HepG2 (cell line): Measurements from ENCODE around the gene PRR15L. TPM values are rescaled to one million over a fixed set of nuclear protein-coding genes. Genes with fewer than 3 reads are reported as not detected.
A peak's percentile ranks its signal among the peaks of the same experiment; 100 is the strongest.

Source experiments
- CREM ChIP-seq, 2 experiments: sonication (generic) in 1 of 2; formaldehyde crosslinking in 1 of 2; IDR thresholded peaks; 2 replicates each; pipeline versions ENCODE4 v1.4.0 to v1.6.1; 2016 to 2020; ENCODE audit warnings: antibody characterized with exemption in 1 of 2, mild to moderate bottlenecking in 1 of 2, missing genetic modification reagents in 1 of 2
- DZIP1 ChIP-seq: sonication (generic); formaldehyde crosslinking; IDR thresholded peaks from 2 replicates; pipeline ENCODE4 v1.5.0; 2020; ENCODE audit warnings: mild to moderate bottlenecking, missing genetic modification reagents
- FOXA3 ChIP-seq: IDR thresholded peaks from 2 replicates; pipeline ENCODE4 v1.6.1; 2016; ENCODE audit warnings: missing genetic modification reagents, missing compliant biosample characterization
- HNRNPK ChIP-seq: fragments of 200-400 bp; formaldehyde crosslinking; IDR thresholded peaks from 2 replicates; pipeline ENCODE4 v1.6.1; 2018; ENCODE audit warnings: low read length, low read depth, moderate library complexity, mild to moderate bottlenecking; ENCODE audit not compliant: poor library complexity, severe bottlenecking
- KDM4B ChIP-seq: sonication (generic); formaldehyde crosslinking; IDR thresholded peaks from 2 replicates; pipeline ENCODE4 v1.4.0; 2020; ENCODE audit warnings: missing genetic modification reagents
- KLF15 ChIP-seq: sonication (generic); formaldehyde crosslinking; IDR thresholded peaks from 2 replicates; pipeline ENCODE4 v1.8.1; 2023; ENCODE audit warnings: borderline replicate concordance, mild to moderate bottlenecking, inconsistent platforms, missing genetic modification reagents, mixed read lengths
- NBN ChIP-seq: fragments of 450-650 bp; conservative IDR thresholded peaks from 2 replicates; pipeline ENCODE4 v1.6.1; 2017
- TBP ChIP-seq: sonication (generic); formaldehyde crosslinking; IDR thresholded peaks from 2 replicates; pipeline ENCODE4 v1.5.0; 2020; ENCODE audit warnings: missing genetic modification reagents
- ZIK1 ChIP-seq: sonication (generic); formaldehyde crosslinking; IDR thresholded peaks from 2 replicates; pipeline ENCODE4 v1.5.0; 2020; ENCODE audit warnings: mild to moderate bottlenecking, low read depth, missing genetic modification reagents, borderline replicate concordance
- ZNF20 ChIP-seq: sonication (generic); formaldehyde crosslinking; IDR thresholded peaks from 2 replicates; pipeline ENCODE4 v1.4.0; 2020; ENCODE audit warnings: mild to moderate bottlenecking, moderate library complexity, missing genetic modification reagents
- ZNF296 ChIP-seq: sonication (generic); formaldehyde crosslinking; conservative IDR thresholded peaks from 2 replicates; pipeline ENCODE4 v1.5.0; 2020; ENCODE audit warnings: mild to moderate bottlenecking, missing genetic modification reagents
- ZNF569 ChIP-seq: sonication (generic); formaldehyde crosslinking; IDR thresholded peaks from 2 replicates; pipeline ENCODE4 v1.5.0; 2020; ENCODE audit warnings: mild to moderate bottlenecking, missing genetic modification reagents, moderate library complexity, borderline replicate concordance
- ZNF607 ChIP-seq: sonication (generic); formaldehyde crosslinking; IDR thresholded peaks from 2 replicates; pipeline ENCODE4 v1.5.1; 2020; ENCODE audit warnings: missing genetic modification reagents, mild to moderate bottlenecking, borderline replicate concordance
- ZNF652 ChIP-seq: IDR thresholded peaks from 2 replicates; pipeline ENCODE4 v1.6.1; 2016; ENCODE audit warnings: low read depth, borderline replicate concordance
- ZNF720 ChIP-seq: sonication (generic); formaldehyde crosslinking; IDR thresholded peaks from 2 replicates; pipeline ENCODE4 v1.4.0; 2020; ENCODE audit warnings: missing genetic modification reagents
- ZNF724P ChIP-seq: sonication (generic); formaldehyde crosslinking; IDR thresholded peaks from 2 replicates; pipeline ENCODE4 v1.8.0; 2022; ENCODE audit warnings: missing genetic modification reagents, borderline replicate concordance
- polyA plus RNA-seq, 8 experiments: library from polyadenylated mRNA; depleted of rRNA in 3 of 8; stranded (reverse) in 7 of 8; unstranded in 1 of 8; fragments of >200 nt; fragmentation: Illumina TruSeq in 4 of 8; extraction: Trizol in 4 of 8; gene quantifications; 2 replicates each; pipeline versions ENCODE4 v1.2.1 to v1.2.3, GENCODE V29; 2011 to 2016; ENCODE audit warnings: low read depth in 4 of 8, missing spikeins in 1 of 8, mixed read lengths in 1 of 8; ENCODE audit not compliant: insufficient read depth in 1 of 8
- total RNA-seq, 5 experiments: library from RNA; depleted of rRNA; stranded (reverse); fragments of >200 nt; fragmentation: Illumina TruSeq; extraction: Trizol; gene quantifications; 2 replicates each; pipeline ENCODE4 v1.2.3, GENCODE V29; 2016; ENCODE audit warnings: low read depth in 1 of 5
- TF ChIP-seq, protein P1 (sequence below): sonication (generic); formaldehyde crosslinking; IDR thresholded peaks from 2 replicates; pipeline ENCODE4 v1.5.1; 2020; ENCODE audit warnings: missing genetic modification reagents, mild to moderate bottlenecking, borderline replicate concordance
- TF ChIP-seq, protein P2 (sequence below): sonication (generic); formaldehyde crosslinking; IDR thresholded peaks from 2 replicates; pipeline ENCODE4 v1.5.0; 2020; ENCODE audit warnings: mild to moderate bottlenecking, missing genetic modification reagents
- TF ChIP-seq, protein P3 (sequence below): sonication (generic); formaldehyde crosslinking; IDR thresholded peaks from 2 replicates; pipeline ENCODE4 v1.4.0; 2020; ENCODE audit warnings: missing genetic modification reagents

PRR15L gene
- total and polyA plus RNA-seq, 2 of the 13 experiments (the other 11 are each of a cell fraction or from before 2014, with no cell fraction given) = 0.44 to 2.0 TPM

DNA sequence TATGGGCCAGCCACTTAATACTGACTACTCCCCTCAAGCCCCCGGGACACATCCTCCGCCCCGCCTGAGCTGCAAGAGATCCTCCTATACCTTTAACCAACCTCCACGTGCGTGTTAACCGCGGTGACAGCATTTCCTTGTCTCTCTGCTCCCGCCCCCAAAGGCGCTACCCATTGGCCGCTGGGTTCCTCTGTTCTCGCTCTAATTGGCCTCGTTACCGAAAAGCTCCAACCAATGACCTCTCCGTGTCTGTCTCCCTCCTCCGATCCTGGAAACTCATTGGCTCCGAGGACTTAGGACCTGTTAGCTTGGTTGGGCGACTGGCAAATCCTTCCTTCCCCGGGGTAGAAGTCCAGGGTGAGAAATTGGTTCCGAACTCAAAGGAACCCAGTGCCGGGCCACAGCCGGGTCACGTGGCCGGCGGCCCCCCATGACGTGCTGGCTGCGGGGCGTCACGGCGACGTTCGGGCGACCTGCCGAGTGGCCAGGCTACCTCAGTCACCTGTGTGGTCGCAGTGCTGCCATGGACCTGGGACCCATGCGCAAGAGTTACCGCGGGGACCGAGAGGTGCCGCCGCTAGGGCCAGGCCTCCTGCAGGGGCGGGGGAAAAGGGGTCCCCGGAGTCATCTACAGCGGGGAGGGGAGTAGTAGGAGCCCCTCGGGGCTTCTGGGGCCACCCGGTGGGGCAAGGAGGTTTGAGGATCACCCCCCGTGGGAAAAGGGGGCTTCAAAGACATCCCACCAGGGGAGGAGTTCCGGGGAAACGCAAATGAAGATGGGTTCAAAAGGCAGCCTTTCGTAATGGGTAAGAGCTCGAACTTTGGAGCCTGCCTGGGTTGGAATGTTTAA is 16.2 kb downstream of the PRR15L start, which contains the start of gene PNPO (continued):
- peak; percentile 75; the same call in 1 of the 2 replicates for TF ChIP-seq KLF15 (CRISPR knock-in tag)
- TF ChIP-seq ZNF607 (CRISPR knock-in tag) = peak; percentile 99
- TF ChIP-seq KDM4B (CRISPR knock-in tag) = no peak
- TF ChIP-seq, protein P1, sequence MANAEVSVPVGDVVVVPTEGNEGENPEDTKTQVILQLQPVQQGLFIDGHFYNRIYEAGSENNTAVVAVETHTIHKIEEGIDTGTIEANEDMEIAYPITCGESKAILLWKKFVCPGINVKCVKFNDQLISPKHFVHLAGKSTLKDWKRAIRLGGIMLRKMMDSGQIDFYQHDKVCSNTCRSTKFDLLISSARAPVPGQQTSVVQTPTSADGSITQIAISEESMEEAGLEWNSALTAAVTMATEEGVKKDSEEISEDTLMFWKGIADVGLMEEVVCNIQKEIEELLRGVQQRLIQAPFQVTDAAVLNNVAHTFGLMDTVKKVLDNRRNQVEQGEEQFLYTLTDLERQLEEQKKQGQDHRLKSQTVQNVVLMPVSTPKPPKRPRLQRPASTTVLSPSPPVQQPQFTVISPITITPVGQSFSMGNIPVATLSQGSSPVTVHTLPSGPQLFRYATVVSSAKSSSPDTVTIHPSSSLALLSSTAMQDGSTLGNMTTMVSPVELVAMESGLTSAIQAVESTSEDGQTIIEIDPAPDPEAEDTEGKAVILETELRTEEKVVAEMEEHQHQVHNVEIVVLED (CRISPR knock-in tag) = peak; percentile 87
- peak; percentile 13; the same call in 1 of the 2 replicates for TF ChIP-seq ZNF652 (CRISPR knock-in tag)
- peak; percentile 90; the same call in 1 of the 2 replicates for TF ChIP-seq ZNF724P
- peak; percentile 98; the same call in 1 of the 2 replicates for TF ChIP-seq ZNF569 (CRISPR knock-in tag)
- TF ChIP-seq DZIP1 (CRISPR knock-in tag) = peak; percentile 92
- no peak for TF ChIP-seq TBP (CRISPR knock-in tag)
- TF ChIP-seq ZNF296 (CRISPR knock-in tag) = 0 out of 2 replicates have a peak, but pooled peaks have one; percentile 34
- TF ChIP-seq NBN = no peak
- TF ChIP-seq ZNF20 (CRISPR knock-in tag) = peak; percentile 9; the same call in 1 of the 2 replicates
- TF ChIP-seq ZNF720 = no peak
- TF ChIP-seq ZIK1 = peak; percentile 91
- TF ChIP-seq HNRNPK = no peak
- TF ChIP-seq, protein P2, sequence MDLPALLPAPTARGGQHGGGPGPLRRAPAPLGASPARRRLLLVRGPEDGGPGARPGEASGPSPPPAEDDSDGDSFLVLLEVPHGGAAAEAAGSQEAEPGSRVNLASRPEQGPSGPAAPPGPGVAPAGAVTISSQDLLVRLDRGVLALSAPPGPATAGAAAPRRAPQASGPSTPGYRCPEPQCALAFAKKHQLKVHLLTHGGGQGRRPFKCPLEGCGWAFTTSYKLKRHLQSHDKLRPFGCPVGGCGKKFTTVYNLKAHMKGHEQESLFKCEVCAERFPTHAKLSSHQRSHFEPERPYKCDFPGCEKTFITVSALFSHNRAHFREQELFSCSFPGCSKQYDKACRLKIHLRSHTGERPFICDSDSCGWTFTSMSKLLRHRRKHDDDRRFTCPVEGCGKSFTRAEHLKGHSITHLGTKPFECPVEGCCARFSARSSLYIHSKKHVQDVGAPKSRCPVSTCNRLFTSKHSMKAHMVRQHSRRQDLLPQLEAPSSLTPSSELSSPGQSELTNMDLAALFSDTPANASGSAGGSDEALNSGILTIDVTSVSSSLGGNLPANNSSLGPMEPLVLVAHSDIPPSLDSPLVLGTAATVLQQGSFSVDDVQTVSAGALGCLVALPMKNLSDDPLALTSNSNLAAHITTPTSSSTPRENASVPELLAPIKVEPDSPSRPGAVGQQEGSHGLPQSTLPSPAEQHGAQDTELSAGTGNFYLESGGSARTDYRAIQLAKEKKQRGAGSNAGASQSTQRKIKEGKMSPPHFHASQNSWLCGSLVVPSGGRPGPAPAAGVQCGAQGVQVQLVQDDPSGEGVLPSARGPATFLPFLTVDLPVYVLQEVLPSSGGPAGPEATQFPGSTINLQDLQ = peak; percentile 80; the same call in 1 of the 2 replicates
- TF ChIP-seq CREM (IDR thresholded peaks at IDR 0.05) = peak; percentile 63
- TF ChIP-seq CREM (CRISPR knock-in tag; IDR thresholded peaks at IDR 0.05) = no peak
- TF ChIP-seq FOXA3 = peak; percentile 10; the same call in 1 of the 2 replicates
- TF ChIP-seq, protein P3, sequence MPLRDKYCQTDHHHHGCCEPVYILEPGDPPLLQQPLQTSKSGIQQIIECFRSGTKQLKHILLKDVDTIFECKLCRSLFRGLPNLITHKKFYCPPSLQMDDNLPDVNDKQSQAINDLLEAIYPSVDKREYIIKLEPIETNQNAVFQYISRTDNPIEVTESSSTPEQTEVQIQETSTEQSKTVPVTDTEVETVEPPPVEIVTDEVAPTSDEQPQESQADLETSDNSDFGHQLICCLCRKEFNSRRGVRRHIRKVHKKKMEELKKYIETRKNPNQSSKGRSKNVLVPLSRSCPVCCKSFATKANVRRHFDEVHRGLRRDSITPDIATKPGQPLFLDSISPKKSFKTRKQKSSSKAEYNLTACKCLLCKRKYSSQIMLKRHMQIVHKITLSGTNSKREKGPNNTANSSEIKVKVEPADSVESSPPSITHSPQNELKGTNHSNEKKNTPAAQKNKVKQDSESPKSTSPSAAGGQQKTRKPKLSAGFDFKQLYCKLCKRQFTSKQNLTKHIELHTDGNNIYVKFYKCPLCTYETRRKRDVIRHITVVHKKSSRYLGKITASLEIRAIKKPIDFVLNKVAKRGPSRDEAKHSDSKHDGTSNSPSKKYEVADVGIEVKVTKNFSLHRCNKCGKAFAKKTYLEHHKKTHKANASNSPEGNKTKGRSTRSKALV (CRISPR knock-in tag) = peak; percentile 97
